VCaP (cell line): Measurements from ENCODE around the gene HAP1.

Experiments
- H3K27ac ChIP-seq: fragments of 450-650 bp; 2 replicates; pipeline ENCODE4 v1.5.1; 2017
- CTCF ChIP-seq: fragments of 450-650 bp; conservative IDR thresholded peaks from 2 replicates; pipeline ENCODE4 v1.5.1; 2017; ENCODE audit warnings: mild to moderate bottlenecking, moderate library complexity

Gene HAP1

GRCh38 chr17:41684035-41684434 lies 50.4 kb downstream of the HAP1 start:
- no peak overlapping the region for H3K27ac ChIP-seq
- TF ChIP-seq CTCF, result no peak

DNA sequence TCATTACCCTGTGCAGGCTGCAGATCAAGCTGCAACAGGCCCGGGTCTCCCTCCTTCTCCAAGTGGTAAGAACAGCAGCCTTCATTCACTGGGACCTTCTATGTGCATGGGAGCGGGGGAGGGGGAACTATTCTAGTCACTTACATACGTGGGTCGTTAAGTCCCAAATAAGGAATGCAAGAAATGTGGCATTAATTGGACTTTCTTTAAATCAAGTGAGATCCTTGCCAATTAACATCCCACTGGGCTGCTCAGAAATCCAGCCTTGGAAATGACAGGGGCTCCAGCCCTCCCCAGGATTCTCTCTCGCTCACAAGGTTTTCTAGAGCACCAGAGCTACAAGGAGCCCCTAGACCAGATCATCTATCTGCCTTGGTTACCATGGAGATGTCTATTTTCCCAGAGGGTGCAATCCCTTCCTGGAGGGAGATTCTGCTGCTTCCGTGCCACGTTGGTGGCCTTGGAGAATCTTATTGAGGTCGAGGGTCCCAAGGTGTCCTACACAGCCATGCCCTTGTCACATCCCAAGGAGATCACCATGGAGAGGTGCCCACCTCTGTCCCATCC lies 50.9 kb downstream of the HAP1 start:
- no peak overlapping the region for H3K27ac ChIP-seq
- TF ChIP-seq CTCF, result no peak

DNA sequence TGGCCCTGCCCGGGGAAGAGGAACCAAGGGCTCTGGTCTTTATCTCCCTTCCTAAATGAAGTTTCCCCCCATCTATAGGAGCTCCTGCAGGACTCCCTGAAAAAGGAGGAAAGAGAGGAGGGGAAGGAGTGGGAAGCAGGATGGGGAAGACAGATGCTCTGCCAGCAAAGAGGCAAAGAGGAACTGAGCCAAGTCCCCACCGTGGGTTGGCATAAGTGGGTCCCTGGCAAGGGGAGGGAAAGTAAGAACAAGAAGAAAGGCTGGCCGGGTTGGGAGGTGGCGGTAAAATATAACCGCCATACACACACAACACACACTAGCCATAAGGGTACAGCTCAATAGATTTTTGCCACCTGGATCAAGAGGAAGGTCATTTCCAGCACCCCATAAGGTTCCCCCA lies 51.8 kb downstream of the HAP1 start:
- H3K27ac ChIP-seq, result no peak overlapping the region
- TF ChIP-seq CTCF, result no peak

DNA sequence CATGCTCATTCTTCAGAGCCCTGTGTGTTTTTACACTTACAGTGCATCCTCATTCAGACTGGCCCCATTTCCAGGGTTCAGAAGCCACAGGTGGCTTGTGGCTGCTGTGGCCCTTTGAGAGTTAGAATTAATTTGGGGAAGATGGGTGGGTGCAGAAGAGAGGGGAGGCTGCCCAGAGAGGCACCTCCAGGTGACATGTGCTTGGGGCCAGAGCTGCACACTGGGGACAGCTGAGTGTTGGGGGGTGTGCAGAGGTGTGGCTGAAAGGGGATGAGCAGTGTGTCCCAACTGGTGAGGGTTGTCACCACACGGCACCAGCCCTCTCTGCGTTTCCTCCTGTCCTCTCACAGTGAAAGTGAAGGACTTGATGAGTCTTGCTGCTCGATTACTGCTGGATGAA lies 52.7 kb downstream of the HAP1 start:
- no peak overlapping the region for H3K27ac ChIP-seq
- TF ChIP-seq CTCF, result no peak

- no peak overlapping the region for H3K27ac ChIP-seq
- no peak for TF ChIP-seq CTCF
Measured at GRCh38 chr17:41680426-41681040, 53.9 kb downstream of the HAP1 start.

DNA sequence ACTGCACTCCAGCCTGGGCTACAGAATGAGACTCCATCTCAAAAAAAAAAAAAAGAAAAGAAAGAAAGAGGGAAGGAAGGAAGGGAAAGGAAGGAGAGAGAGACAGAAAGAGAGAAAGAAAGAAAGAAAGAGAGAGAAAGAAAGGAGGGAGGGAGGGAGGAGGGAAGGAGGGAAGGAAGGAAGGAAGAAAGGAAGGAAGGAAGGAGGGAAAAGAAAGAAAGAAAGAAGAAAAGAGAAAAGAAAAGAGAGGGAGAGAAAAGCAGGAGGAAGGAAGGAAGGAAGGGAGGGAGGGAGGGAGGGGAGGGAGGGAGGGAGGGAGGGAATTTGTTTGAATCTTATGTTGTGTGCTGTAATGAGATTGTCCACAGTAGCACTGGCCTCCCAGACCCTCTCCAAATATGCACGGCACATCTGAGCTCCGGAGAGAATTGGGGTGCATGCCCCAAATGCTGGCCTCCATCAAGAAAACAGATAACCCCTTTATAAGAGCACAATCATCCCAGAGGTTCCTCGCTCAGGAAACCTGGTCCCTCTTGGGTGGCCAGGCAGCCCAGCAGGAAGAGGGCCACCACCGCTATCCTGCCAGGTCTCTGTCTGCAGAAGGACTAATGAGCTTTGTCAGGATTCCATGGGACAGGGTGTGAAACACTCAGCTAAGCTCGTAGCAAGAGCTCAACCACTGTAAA lies 54.6 kb downstream of the HAP1 start:
- no peak for TF ChIP-seq CTCF
- H3K27ac ChIP-seq, result no peak overlapping the region

GRCh38 chr17:41678907-41679739 lies 55.3 kb downstream of the HAP1 start:
- no peak for TF ChIP-seq CTCF
- no peak overlapping the region for H3K27ac ChIP-seq
